Adrenal gland (tissue), 5 donors: ENCODE measurements around the gene AP1S1.
"Not testable (repeated sequence)": the region's sequence is repeated elsewhere in the genome, so short reads cannot be mapped to it uniquely, and the experiment has no call there.

Source experiments
- POLR2A ChIP-seq, 2 donors: fragments of 450-650 bp; IDR thresholded peaks; one replicate each; pipeline ENCODE4 v1.6.1; 2017; ENCODE audit warnings: antibody characterized with exemption in 2 of 2, mild to moderate bottlenecking in 2 of 2, moderate library complexity in 1 of 2
- TF ChIP-seq, protein P1 (sequence below), 6 experiments: fragments of 450-650 bp in 4 of 6; fragments of 200-600 bp in 2 of 6; sonication (generic) in 1 of 6; IDR thresholded peaks; 1 replicate in 5 of 6; 2 replicates in 1 of 6; pipeline versions ENCODE4 v1.5.1 to v1.8.0; 2016 to 2021; ENCODE audit warnings: antibody characterized with exemption in 6 of 6, mild to moderate bottlenecking in 2 of 6, moderate library complexity in 1 of 6
- donor health status: DM: no; HTN: no; CAD: no.

DNA sequence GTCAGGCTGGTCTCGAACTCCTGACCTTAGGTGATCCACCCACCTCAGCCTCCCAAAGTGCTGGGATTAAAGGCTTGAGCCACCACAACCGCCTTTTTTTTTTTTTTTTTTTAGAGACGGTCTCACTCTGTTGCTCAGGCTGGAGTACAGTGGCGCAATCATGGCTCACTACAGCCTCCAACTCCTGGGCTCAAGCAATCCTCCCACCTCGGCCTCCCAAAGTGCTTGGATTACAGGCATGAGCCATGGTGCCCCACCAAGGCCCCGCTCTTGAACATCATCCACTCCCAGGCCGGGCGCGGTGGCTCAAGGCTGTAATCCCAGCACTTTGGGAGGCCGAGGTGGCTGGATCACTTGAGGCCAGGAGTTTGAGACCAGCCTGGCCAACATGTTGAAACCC is 45.2 kb downstream of the AP1S1 start:
- TF ChIP-seq POLR2A (IDR thresholded peaks at IDR 0.05): not testable (repeated sequence)
- TF ChIP-seq, protein P1, sequence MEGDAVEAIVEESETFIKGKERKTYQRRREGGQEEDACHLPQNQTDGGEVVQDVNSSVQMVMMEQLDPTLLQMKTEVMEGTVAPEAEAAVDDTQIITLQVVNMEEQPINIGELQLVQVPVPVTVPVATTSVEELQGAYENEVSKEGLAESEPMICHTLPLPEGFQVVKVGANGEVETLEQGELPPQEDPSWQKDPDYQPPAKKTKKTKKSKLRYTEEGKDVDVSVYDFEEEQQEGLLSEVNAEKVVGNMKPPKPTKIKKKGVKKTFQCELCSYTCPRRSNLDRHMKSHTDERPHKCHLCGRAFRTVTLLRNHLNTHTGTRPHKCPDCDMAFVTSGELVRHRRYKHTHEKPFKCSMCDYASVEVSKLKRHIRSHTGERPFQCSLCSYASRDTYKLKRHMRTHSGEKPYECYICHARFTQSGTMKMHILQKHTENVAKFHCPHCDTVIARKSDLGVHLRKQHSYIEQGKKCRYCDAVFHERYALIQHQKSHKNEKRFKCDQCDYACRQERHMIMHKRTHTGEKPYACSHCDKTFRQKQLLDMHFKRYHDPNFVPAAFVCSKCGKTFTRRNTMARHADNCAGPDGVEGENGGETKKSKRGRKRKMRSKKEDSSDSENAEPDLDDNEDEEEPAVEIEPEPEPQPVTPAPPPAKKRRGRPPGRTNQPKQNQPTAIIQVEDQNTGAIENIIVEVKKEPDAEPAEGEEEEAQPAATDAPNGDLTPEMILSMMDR (IDR thresholded peaks at IDR 0.05): not testable (repeated sequence)
